GM23248 (cell line): ENCODE results near the gene RPAP2.

ENCODE experiments used
- EZH2 ChIP-seq: fragments of 200-600 bp; sonication (generic); IDR thresholded peaks from 2 replicates; pipeline ENCODE4 v1.6.1; 2018; ENCODE audit warnings: antibody characterized with exemption, mild to moderate bottlenecking; ENCODE audit not compliant: insufficient read depth, poor library complexity, severe bottlenecking
- EZH2phosphoT487 ChIP-seq: fragments of 200-600 bp; sonication (generic); IDR thresholded peaks from 2 replicates; pipeline ENCODE4 v1.6.1; 2018; ENCODE audit warnings: antibody characterized with exemption, moderate library complexity, mild to moderate bottlenecking, low read depth; ENCODE audit not compliant: insufficient read depth

DNA sequence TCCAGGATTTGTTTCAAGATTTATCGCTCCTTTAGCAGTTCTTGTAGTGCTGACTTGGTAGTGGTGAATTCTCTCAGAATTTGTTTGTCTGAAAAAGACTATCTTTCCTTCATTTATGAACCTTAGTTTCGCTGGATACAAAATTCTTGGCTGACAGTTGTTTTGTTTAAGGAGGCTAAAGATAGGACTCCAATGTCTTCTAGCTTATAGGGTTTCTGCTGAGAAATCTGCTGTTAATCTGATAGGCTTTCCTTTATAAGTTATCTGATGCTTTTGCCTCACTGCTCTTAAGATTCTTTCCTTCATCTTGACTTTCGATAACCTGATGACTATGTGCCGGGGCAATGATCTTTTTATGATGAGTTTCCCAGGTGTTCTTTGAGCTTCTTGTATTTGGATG, 28.9 kb downstream of the RPAP2 start:
- no peak for TF ChIP-seq EZH2phosphoT487
- TF ChIP-seq EZH2, result no peak
